Dermis blood vessel endothelial cell (primary cell): ENCODE measurements around the gene DSCAML1. TPM values are rescaled to one million over a fixed set of nuclear protein-coding genes. Genes with fewer than 3 reads are reported as not detected.
"Not testable (repeated sequence)": the region's sequence is repeated elsewhere in the genome, so short reads cannot be mapped to it uniquely, and the experiment has no call there.

ENCODE experiments used
- DNase-seq: peaks from one replicate; pipeline ENCODE4 v3.0.0; 2010
- total RNA-seq: library from RNA; depleted of rRNA; stranded (reverse); fragments of >200 nt; gene quantifications from 2 replicates; pipeline ENCODE4 v1.2.3, GENCODE V29; 2014

The DSCAML1 gene
- total RNA-seq, 1 donor from 2014 or later: under 0.01 TPM

GRCh38 chr11:117819096-117820040, 22.4 kb upstream of the DSCAML1 start:
- peak; percentile 82 for DNase-seq

GRCh38 chr11:117818041-117818873, 21.2 kb upstream of the DSCAML1 start:
- peak; percentile 82 for DNase-seq

- peak; percentile 89 for DNase-seq
Observed at GRCh38 chr11:117817368-117818040, 20.5 kb upstream of the DSCAML1 start.

GRCh38 chr11:117816846-117817367, 19.9 kb upstream of the DSCAML1 start:
- no peak for DNase-seq

GRCh38 chr11:117816151-117816741, 19.2 kb upstream of the DSCAML1 start:
- no peak for DNase-seq

GRCh38 chr11:117815262-117815803, 18.3 kb upstream of the DSCAML1 start:
- DNase-seq: no peak

GRCh38 chr11:117814766-117815261, 17.8 kb upstream of the DSCAML1 start:
- peak; percentile 23 for DNase-seq

GRCh38 chr11:117814204-117814765, 17.3 kb upstream of the DSCAML1 start:
- no peak for DNase-seq

- DNase-seq: not testable (repeated sequence)
Observed at GRCh38 chr11:117810056-117810451, 13.0 kb upstream of the DSCAML1 start.

GRCh38 chr11:117809236-117810055, 12.4 kb upstream of the DSCAML1 start:
- peak; percentile 43 for DNase-seq

- DNase-seq: no peak
Observed at GRCh38 chr11:117808784-117809183, 11.8 kb upstream of the DSCAML1 start.

- DNase-seq: peak; percentile 80
Observed at GRCh38 chr11:117807482-117808327, 10.7 kb upstream of the DSCAML1 start.

- no peak for DNase-seq
Observed at GRCh38 chr11:117806846-117807245, 9.8 kb upstream of the DSCAML1 start.

GRCh38 chr11:117805045-117805444, 8.0 kb upstream of the DSCAML1 start:
- no peak for DNase-seq

GRCh38 chr11:117803896-117804295, 6.9 kb upstream of the DSCAML1 start:
- no peak for DNase-seq

GRCh38 chr11:117799634-117800033, 2.6 kb upstream of the DSCAML1 start:
- no peak for DNase-seq

GRCh38 chr11:117796456-117796871, 552 bp downstream of the DSCAML1 start:
- no peak for DNase-seq

- DNase-seq: no peak
Observed at GRCh38 chr11:117795638-117796455, 1.2 kb downstream of the DSCAML1 start.
